SK-N-SH (cell line): Measurements from ENCODE around the gene FOXN4.

Experiments
- ELF1 ChIP-seq: IDR thresholded peaks from 2 replicates; pipeline ENCODE4 v1.4.0; 2012
- EP300 ChIP-seq, 2 experiments: IDR thresholded peaks; 2 replicates each; pipeline versions ENCODE4 v1.4.0 to v1.6.1; 2012; ENCODE audit warnings: borderline replicate concordance in 1 of 2, low read depth in 1 of 2, low read length in 1 of 2
- MXI1 ChIP-seq: IDR thresholded peaks from 2 replicates; pipeline ENCODE4 v1.6.1; 2012; ENCODE audit warnings: mild to moderate bottlenecking, low read depth, low read length, improper control_type of control experiment
- POLR2AphosphoS5 ChIP-seq: IDR thresholded peaks from 2 replicates; pipeline ENCODE4 v1.6.1; 2012; ENCODE audit warnings: low read depth, low read length
- TF ChIP-seq, protein P1 (sequence below): IDR thresholded peaks from 2 replicates; pipeline ENCODE4 v1.4.0; 2012; ENCODE audit warnings: low read depth, borderline replicate concordance
- TF ChIP-seq, protein P2 (sequence below): fragments of 150-350 bp; IDR thresholded peaks from 2 replicates; pipeline ENCODE4 v1.6.1; 2017; ENCODE audit warnings: antibody characterized with exemption, low read length, low read depth, borderline replicate concordance
- TF ChIP-seq, protein P3 (sequence below): fragments of 200-600 bp; sonication (generic); IDR thresholded peaks from 2 replicates; pipeline ENCODE4 v1.6.1; 2017; ENCODE audit warnings: antibody characterized with exemption, mild to moderate bottlenecking, moderate library complexity
- TF ChIP-seq, protein P4 (sequence below): IDR thresholded peaks from 2 replicates; pipeline ENCODE4 v1.6.1; 2012; ENCODE audit warnings: mild to moderate bottlenecking, low read depth, low read length, moderate library complexity

DNA sequence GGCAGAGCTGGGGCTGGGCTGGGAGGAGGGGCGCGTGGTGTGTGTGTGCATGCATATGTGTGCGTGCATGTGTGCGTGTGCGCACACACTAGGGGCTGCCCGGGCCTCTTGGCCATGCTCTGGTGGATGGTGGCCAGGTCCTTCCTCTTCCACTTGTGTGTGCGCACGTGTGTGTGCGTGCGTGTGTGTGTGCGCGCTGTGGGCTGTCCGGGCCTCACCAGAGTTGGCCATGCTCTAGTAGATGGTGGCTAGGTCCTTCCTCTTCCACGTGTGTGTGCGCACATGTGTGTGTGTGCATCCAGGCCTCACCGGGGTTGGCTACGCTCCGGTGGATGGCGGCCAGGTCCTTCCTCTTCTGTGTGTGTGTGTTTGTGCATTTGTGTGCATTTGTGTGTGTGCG lies 24.7 kb downstream of the FOXN4 start:
- TF ChIP-seq MXI1 = no peak
- TF ChIP-seq, protein P1, sequence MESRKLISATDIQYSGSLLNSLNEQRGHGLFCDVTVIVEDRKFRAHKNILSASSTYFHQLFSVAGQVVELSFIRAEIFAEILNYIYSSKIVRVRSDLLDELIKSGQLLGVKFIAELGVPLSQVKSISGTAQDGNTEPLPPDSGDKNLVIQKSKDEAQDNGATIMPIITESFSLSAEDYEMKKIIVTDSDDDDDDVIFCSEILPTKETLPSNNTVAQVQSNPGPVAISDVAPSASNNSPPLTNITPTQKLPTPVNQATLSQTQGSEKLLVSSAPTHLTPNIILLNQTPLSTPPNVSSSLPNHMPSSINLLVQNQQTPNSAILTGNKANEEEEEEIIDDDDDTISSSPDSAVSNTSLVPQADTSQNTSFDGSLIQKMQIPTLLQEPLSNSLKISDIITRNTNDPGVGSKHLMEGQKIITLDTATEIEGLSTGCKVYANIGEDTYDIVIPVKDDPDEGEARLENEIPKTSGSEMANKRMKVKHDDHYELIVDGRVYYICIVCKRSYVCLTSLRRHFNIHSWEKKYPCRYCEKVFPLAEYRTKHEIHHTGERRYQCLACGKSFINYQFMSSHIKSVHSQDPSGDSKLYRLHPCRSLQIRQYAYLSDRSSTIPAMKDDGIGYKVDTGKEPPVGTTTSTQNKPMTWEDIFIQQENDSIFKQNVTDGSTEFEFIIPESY = no peak
- TF ChIP-seq, protein P2, sequence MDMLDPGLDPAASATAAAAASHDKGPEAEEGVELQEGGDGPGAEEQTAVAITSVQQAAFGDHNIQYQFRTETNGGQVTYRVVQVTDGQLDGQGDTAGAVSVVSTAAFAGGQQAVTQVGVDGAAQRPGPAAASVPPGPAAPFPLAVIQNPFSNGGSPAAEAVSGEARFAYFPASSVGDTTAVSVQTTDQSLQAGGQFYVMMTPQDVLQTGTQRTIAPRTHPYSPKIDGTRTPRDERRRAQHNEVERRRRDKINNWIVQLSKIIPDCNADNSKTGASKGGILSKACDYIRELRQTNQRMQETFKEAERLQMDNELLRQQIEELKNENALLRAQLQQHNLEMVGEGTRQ = no peak
- TF ChIP-seq, protein P3, sequence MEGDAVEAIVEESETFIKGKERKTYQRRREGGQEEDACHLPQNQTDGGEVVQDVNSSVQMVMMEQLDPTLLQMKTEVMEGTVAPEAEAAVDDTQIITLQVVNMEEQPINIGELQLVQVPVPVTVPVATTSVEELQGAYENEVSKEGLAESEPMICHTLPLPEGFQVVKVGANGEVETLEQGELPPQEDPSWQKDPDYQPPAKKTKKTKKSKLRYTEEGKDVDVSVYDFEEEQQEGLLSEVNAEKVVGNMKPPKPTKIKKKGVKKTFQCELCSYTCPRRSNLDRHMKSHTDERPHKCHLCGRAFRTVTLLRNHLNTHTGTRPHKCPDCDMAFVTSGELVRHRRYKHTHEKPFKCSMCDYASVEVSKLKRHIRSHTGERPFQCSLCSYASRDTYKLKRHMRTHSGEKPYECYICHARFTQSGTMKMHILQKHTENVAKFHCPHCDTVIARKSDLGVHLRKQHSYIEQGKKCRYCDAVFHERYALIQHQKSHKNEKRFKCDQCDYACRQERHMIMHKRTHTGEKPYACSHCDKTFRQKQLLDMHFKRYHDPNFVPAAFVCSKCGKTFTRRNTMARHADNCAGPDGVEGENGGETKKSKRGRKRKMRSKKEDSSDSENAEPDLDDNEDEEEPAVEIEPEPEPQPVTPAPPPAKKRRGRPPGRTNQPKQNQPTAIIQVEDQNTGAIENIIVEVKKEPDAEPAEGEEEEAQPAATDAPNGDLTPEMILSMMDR = no peak
- no peak for TF ChIP-seq EP300 (IDR thresholded peaks at IDR 0.05; ENCODE audit: borderline replicate concordance in 1 of 2, low read depth in 1 of 2, low read length in 1 of 2)
- no peak for TF ChIP-seq ELF1
- TF ChIP-seq, protein P4, sequence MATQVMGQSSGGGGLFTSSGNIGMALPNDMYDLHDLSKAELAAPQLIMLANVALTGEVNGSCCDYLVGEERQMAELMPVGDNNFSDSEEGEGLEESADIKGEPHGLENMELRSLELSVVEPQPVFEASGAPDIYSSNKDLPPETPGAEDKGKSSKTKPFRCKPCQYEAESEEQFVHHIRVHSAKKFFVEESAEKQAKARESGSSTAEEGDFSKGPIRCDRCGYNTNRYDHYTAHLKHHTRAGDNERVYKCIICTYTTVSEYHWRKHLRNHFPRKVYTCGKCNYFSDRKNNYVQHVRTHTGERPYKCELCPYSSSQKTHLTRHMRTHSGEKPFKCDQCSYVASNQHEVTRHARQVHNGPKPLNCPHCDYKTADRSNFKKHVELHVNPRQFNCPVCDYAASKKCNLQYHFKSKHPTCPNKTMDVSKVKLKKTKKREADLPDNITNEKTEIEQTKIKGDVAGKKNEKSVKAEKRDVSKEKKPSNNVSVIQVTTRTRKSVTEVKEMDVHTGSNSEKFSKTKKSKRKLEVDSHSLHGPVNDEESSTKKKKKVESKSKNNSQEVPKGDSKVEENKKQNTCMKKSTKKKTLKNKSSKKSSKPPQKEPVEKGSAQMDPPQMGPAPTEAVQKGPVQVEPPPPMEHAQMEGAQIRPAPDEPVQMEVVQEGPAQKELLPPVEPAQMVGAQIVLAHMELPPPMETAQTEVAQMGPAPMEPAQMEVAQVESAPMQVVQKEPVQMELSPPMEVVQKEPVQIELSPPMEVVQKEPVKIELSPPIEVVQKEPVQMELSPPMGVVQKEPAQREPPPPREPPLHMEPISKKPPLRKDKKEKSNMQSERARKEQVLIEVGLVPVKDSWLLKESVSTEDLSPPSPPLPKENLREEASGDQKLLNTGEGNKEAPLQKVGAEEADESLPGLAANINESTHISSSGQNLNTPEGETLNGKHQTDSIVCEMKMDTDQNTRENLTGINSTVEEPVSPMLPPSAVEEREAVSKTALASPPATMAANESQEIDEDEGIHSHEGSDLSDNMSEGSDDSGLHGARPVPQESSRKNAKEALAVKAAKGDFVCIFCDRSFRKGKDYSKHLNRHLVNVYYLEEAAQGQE = no peak
- TF ChIP-seq POLR2AphosphoS5 = no peak
